T follicular helper cell (primary cell): ENCODE data around the gene AKNA.
"Not testable (repeated sequence)": the region's sequence is repeated elsewhere in the genome, so short reads cannot be mapped to it uniquely, and the experiment has no call there.

Experiments
- DNase-seq: peaks from one replicate; pipeline ENCODE4 v3.0.0-alpha.2; 2020; ENCODE audit warnings: low read depth

AKNA gene

DNA sequence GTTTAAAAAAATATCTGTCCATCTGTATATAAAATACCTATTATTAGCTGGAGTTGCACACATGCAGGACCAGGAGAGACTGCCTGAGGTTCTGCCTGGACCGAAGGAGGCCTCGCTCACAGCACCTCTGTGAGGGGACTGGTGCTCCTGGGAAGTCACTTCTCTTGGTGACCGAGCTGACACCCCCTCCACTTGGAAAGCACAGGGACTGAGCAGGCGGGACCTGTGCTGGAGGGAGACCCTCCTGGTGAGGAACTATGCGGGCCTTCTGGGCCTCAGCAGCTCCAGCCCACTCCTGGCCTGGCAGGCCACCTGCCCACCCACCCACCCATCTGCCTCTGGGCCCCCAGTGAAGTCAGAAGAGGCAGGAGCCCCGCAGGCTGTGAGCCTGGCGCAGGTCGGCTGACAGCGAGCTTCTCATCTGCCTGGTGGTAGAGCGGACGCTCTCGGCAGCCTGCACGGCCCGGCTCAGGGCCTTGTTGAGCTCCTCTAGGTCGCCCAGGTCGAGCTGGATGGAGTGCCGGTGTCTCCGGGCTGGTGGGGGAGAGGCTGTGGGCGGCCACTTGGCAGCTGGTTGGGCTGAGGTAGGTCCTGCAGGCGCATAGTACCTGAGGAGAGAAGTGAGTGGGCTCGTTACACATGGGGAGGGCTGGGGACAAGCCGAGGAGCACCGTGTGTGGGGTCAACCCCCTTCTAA, 50.9 kb downstream of the AKNA start:
- no peak for DNase-seq

DNA sequence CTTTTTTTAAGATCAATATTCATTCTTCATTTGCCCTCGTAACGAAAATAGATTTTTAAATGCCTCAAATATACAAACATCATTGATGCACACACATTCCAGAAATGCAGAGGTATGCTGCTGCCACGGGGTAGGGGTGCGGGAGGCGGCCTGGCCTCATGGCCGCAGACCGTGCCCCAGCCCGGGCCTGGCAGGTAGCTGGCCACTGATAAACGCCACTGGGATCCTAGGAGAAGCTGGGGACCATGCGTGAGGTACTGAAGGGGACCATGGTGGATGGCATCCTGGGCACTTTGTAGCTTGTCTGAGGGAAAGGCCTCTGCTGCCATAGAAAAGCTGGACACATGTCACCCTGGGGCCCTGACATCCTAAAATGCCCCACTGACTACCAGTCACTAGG, 51.6 kb downstream of the AKNA start:
- no peak for DNase-seq

- no peak for DNase-seq
These were observed 52.0 kb downstream of the AKNA start for GRCh38 chr9:114335745-114336144.

GRCh38 chr9:114334490-114334889, 53.3 kb downstream of the AKNA start:
- no peak for DNase-seq

- not testable (repeated sequence) for DNase-seq
These were observed 54.1 kb downstream of the AKNA start for GRCh38 chr9:114333718-114334117.

DNA sequence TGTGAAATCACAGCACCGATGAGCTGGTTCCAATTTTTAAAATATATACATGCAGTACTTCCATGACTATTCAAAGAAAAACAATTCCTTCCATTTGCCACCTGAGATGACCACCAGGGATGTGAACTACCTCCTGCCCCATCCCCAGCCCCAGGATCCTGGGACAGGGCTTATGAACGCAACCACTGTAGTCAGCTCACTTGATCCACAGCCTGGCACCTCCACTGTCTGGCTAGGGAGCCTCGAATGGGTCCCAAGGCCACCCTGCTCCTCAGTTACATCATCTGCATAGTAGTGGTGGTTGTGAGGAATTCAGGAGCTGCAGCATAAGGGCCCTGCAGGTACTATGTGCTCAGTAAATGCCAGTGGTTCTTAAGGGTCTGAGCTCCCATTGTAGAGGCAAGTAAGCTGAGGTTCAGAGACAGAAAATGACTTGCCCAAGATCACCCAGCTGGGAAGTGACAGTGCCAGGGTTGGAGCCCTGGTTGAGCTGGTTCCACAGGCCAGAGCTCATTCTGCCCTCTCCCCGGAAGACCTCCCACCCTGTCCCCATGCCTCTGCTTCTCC, 55.2 kb downstream of the AKNA start:
- not testable (repeated sequence) for DNase-seq

GRCh38 chr9:114331229-114332195, 56.3 kb downstream of the AKNA start:
- DNase-seq = not testable (repeated sequence)

DNA sequence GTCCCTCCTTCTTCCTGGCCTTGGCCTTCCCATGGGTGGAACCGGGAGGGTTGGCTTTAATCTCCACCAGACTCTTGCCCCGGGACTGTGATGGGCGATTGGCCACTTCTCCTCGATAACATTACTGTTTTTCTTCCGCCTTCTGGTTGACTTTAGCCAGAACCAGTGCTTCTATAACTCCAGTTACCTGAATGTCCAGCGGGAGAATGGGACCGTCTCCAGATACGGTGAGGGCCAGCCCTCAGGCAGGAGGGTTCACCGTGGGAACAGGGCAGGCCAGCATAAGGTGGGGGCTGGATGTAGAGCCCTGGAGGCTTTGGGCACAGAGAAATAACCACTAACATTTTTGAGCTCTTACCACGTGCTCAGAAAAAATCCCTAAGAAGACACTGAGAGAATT, 57.1 kb downstream of the AKNA start:
- DNase-seq = no peak

GRCh38 chr9:114329625-114330022, 58.2 kb downstream of the AKNA start, which contains the start of gene ORM2:
TSS of gene ORM2 (plus strand) at chr9:114329869. CDS start at chr9:114329905, 36 bp downstream.
- not testable (repeated sequence) for DNase-seq

DNA sequence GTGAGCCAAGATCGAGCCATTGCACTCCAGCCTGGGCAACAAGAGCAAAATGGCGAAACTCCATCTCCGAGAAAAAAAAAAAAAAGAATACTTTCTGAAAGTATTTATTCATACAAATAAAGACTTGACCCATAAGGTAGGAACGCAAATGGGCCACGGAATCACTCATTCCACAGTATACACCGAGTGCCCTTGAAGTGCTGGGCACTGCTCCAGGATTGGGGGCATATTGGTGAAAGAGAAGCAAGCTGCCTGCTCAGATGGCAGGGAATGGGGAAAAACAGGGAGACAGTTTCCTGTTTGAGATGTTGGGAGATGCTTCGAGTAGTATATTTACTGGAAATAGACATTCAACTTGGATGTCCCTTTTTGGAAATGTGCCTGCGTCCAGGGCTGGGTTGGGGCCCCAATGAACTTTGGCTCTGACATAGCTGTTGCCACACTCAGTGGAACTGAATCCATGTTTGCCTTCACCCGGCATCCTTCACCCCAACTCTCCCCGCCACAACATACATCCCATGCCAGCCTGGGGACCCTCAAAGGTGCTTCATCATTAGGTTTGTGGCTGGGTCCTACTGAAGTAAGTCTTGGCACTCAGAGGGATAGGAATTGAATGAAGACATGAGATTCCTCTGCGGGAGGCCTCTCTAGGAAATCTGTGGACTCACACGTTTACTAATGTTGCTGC, 58.7 kb downstream of the AKNA start:
- not testable (repeated sequence) for DNase-seq

DNA sequence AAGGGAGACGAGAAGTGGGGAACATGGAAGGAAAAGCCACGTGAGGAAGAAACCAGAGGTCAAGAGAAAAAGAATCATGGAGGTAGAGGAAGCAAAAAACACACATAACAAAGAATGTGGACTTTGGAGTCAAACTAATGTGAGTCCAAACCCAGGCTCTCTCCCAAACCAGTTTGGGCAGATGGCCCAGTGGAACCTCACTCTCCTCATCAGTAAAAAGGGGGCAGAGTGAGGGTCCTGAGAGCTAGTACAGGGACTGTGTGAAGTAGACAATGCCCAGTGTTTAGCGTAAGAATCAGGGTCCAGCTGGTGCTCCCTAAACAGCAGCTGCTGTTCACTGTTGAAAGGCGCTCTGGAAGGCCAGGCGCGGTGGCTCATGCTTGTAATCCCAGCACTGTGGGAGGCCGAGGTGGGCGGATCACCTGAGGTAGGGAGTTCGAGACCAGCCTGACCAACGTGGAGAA, 59.4 kb downstream of the AKNA start:
- DNase-seq = not testable (repeated sequence)

DNA sequence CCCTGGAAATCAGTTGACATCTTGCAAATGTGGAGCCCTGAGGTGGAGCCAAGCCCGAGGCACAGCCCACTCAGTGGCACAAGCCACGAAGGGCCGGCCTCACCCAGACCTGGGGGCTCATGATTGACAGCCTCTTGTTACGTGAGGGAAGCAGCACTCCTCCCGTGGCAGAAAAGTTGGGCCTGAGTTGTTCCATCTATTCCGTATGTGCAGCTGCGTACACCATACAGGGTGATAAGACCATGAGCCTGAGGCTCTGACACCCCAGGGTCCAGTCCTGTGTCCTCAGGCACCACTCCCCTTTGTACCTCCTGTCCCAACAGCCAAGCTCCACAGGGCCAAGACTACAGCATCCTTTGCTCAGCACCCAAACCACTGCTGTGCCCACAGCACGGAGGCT, 60.0 kb downstream of the AKNA start:
- DNase-seq = no peak

DNA sequence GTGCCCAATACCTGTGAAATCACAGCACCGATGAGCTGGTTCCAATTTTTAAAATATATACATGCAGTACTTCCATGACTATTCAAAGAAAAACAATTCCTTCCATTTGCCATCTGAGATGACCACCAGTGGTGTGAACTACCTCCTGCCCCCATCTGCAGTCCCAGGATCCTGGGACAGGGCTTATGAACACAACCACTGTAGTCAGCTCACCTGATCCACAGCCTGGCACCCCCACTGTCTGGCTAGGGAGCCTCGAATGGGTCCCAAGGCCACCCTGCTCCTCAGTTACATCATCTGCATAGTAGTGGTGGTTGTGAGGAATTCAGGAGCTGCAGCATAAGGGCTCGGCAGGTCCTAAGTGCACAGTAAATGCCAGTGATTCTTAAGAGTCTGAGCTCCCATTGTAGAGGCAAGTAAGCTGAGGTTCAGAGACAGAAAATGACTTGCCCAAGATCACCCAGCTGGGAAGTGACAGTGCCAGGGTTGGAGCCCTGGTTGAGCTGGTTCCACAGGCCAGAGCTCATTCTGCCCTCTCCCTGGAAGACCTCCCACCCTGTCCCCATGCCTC, 62.0 kb downstream of the AKNA start:
- not testable (repeated sequence) for DNase-seq

DNA sequence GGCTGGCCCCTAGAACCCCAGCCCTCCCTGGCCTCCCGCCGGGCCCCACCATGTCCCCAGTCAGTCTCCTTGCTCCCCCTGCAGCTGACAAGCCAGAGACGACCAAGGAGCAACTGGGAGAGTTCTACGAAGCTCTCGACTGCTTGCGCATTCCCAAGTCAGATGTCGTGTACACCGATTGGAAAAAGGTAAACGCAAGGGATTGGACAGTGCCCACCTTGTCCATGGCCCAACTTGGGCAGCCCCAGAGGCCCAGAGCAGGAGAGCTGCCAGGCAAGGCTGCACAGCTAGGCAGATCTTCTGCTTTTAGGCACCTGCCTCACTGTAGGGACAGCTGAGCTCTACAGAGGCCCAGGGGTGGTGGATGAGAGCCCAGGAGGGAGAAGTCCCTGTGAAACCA, 62.8 kb downstream of the AKNA start:
- DNase-seq = not testable (repeated sequence)

DNA sequence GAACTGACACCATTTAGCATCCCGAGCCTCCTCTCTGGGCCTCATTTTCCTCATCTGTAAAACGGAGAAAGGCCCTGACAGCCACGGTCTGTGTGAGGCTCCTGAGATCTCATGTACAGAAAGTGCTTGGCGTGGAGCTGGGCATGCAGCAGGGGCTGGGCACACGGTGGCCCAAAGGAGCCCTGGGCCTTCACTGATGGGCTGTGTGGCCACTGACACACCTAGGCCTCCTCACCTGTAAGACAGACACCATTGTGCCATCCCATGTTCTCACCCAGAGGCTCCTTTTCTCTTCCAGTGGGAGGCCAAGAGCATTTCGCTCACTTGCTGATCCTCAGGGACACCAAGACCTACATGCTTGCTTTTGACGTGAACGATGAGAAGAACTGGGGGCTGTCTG, 63.3 kb downstream of the AKNA start:
- no peak for DNase-seq

DNA sequence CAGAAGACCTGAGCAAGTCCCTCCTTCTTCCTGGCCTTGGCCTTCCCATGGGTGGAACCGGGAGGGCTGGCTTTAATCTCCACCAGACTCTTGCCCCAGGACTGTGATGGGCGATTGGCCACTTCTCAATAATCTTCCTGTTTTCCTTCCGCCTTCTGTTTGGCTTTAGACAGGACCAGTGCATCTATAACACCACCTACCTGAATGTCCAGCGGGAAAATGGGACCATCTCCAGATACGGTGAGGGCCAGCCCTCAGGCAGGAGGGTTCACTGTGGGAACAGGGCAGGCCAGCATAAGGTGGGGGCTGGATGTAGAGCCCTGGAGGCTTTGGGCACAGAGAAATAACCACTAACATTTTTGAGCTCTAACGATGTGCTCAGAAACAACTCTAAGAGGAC, 63.9 kb downstream of the AKNA start:
- DNase-seq = not testable (repeated sequence)

DNA sequence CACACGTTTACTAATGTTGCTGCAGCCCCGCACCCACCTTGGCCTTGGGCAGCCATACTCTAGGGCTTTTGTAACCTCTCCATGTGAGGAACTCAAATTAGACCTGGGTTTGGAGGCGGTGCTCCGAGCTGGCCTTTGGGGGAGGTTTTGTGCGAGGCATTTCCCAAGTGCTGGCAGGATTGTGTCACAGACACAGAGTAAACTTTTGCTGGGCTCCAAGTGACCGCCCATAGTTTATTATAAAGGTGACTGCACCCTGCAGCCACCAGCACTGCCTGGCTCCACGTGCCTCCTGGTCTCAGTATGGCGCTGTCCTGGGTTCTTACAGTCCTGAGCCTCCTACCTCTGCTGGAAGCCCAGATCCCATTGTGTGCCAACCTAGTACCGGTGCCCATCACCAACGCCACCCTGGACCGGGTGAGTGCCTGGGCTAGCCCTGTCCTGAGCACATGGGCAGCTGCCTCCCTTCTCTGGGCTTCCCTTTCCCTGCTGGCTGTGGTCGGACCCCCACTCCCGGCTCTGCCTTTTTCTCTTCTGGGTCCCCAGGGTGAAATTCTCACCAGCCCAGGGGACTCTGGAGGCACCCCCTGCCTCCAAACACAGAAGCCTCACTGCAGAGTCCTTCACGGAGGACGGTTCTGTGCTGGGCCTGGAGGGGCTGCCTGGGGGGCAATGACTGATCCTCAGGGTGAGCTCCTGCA, 64.8 kb downstream of the AKNA start, which contains the start of gene ORM1:
TSS of gene ORM1 (plus strand) at position 268 of the 701 bp plus-strand sequence. CDS start at position 304, 36 bp downstream.
- DNase-seq = not testable (repeated sequence)

DNA sequence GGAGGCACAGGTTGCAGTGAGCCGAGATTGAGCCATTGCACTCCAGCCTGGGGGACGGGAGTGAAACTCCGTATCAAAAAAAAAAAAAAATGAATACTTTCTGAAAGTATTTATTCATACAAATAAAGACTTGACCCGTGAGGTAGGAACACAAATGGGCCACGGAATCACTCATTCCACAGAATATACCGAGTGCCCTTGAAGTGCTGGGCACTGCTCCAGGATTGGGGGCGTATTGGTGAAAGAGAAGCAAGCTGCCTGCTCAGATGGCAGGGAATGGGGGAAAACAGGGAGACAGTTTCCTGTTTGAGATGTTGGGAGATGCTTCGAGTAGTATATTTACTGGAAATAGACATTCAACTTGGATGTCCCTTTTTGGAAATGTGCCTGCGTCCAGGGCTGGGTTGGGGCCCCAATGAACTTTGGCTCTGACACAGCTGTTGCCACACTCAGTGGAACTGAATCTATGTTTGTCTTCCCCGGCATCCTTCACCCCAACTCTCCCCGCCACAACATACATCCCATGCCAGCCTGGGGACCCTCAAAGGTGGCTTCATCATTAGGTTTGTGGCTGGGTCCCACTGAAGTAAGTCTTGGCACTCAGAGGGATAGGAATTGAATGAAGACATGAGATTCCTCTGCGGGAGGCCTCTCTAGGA, 65.5 kb downstream of the AKNA start:
- not testable (repeated sequence) for DNase-seq

GRCh38 chr9:114321759-114322158, 66.0 kb downstream of the AKNA start:
- DNase-seq = no peak

DNA sequence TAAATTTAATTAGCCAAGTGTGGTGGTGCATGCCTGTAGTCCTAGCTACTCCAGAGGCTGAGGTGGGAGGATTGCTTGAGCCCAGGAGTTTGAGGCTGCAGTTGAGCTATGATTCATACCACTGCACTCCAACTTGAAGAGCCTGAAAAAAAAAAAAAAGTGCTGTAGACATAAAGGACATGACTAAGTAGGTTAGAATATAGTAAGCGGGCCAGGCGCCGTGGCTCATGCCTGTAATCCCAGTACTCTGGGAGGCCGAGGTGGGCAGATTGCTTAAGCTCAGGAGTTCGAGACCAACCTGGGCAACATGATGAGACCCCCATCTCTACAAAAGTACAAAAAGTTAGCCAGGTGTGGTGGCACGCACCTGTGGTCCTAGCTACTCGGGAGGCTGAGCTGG, 67.1 kb downstream of the AKNA start:
- DNase-seq = not testable (repeated sequence)
